CD4-positive, alpha-beta memory T cell (primary cell): Measurements from ENCODE around the gene C6orf89. TPM values are rescaled to one million over a fixed set of nuclear protein-coding genes. Genes with fewer than 3 reads are reported as not detected.
"Not testable (repeated sequence)": the region's sequence is repeated elsewhere in the genome, so short reads cannot be mapped to it uniquely, and the experiment has no call there.

Source experiments
- CTCF ChIA-PET: fragments of 350-600 bp; sonication (Branson Sonifier 250); formaldehyde crosslinking; loops from one replicate; lab custom pipeline; 2021; ENCODE audit warnings: inconsistent platforms; ENCODE audit not compliant: partially characterized antibody; lab: Charles Lee
- POLR2A ChIA-PET: fragments of 350-600 bp; sonication (Branson Sonifier 250); formaldehyde crosslinking; loops from one replicate; lab custom pipeline; 2021; ENCODE audit not compliant: partially characterized antibody; lab: Charles Lee
- DNase-seq, 5 donors: peaks; one replicate each; pipeline versions ENCODE4 v3.0.0 to v3.0.0-alpha.2; 2020 to 2022; ENCODE audit warnings: mixed read lengths in 1 of 5
- H3K27ac ChIP-seq: one replicate; pipeline ENCODE4 v1.7.0; 2013; ENCODE audit warnings: low read depth, low read length
- H3K27me3 ChIP-seq: 2 replicates; pipeline ENCODE4 v1.7.0; 2013; ENCODE audit warnings: mild to moderate bottlenecking, low read length, moderate library complexity; ENCODE audit not compliant: insufficient read depth
- H3K36me3 ChIP-seq: 2 replicates; pipeline ENCODE4 v1.7.0; 2013; ENCODE audit warnings: mild to moderate bottlenecking, low read length, moderate library complexity; ENCODE audit not compliant: insufficient read depth
- H3K4me1 ChIP-seq: 2 replicates; pipeline ENCODE4 v1.7.0; 2013; ENCODE audit warnings: mild to moderate bottlenecking, low read length, moderate library complexity; ENCODE audit not compliant: insufficient read depth
- H3K4me3 ChIP-seq, 2 donors: one replicate each; pipeline ENCODE4 v1.7.0; 2013; ENCODE audit warnings: low read length in 2 of 2, mild to moderate bottlenecking in 1 of 2
- H3K9me3 ChIP-seq, 2 donors: one replicate each; pipeline ENCODE4 v1.7.0; 2013; ENCODE audit warnings: low read length in 2 of 2, control low read depth in 1 of 2; ENCODE audit not compliant: control insufficient read depth in 1 of 2
- H3K27ac Mint-ChIP-seq, 7 donors: one replicate each; pipeline ENCODE4 v1.8.0; 2020 to 2021; ENCODE audit warnings: mixed read lengths in 7 of 7, mild to moderate bottlenecking in 6 of 7, inconsistent platforms in 3 of 7, moderate library complexity in 3 of 7
- H3K27me3 Mint-ChIP-seq, 2 donors: one replicate each; pipeline ENCODE4 v1.8.0; 2020 to 2021; ENCODE audit warnings: mixed read lengths in 2 of 2
- H3K36me3 Mint-ChIP-seq, 2 donors: one replicate each; pipeline ENCODE4 v1.8.0; 2020 to 2021; ENCODE audit warnings: mixed read lengths in 2 of 2, inconsistent platforms in 1 of 2, mild to moderate bottlenecking in 1 of 2
- H3K4me1 Mint-ChIP-seq, 4 donors: one replicate each; pipeline ENCODE4 v1.8.0; 2020 to 2021; ENCODE audit warnings: mixed read lengths in 4 of 4, mild to moderate bottlenecking in 1 of 4
- H3K4me3 Mint-ChIP-seq, 8 donors: one replicate each; pipeline ENCODE4 v1.8.0; 2020 to 2021; ENCODE audit warnings: mixed read lengths in 8 of 8, mild to moderate bottlenecking in 7 of 8, moderate library complexity in 6 of 8, inconsistent platforms in 3 of 8
- H3K9me3 Mint-ChIP-seq, 8 donors: one replicate each; pipeline ENCODE4 v1.8.0; 2020 to 2021; ENCODE audit warnings: mixed read lengths in 8 of 8, mild to moderate bottlenecking in 5 of 8, inconsistent platforms in 3 of 8, moderate library complexity in 1 of 8
- intact Hi-C: fragments of 100-400 bp; cut with micrococcal nuclease; formaldehyde crosslinking; loops from one replicate; pipeline ENCODE4 v1.15.1; 2023
- polyA plus RNA-seq, 2 donors: library from polyadenylated mRNA; unstranded; fragments of 300-500 nt; fragmentation: Illumina TruSeq; gene quantifications; one replicate each; pipeline ENCODE4 v1.2.3, GENCODE V29; 2021
- total RNA-seq, 2 experiments: library from RNA; stranded (reverse); gene quantifications; one replicate each; pipeline ENCODE4 v1.2.3, GENCODE V29; 2021

The C6orf89 gene
- total and polyA plus RNA-seq, 4 experiments from 2014 or later, result 35.4 to 56.0 (median 52.9) TPM

- no peak overlapping the region for H3K4me3 Mint-ChIP-seq
- CTCF ChIA-PET, result no interaction called here
- intact Hi-C loops, result no loop called here
- no peaks in the 10 kb centered on the region for H3K27me3 ChIP-seq
- no peaks in the 10 kb centered on the region for H3K9me3 Mint-ChIP-seq
- H3K36me3 ChIP-seq, result no peaks in the 10 kb centered on the region
- POLR2A ChIA-PET, result no interaction called here
- no peaks in the 10 kb centered on the region for H3K27me3 Mint-ChIP-seq
- no peaks in the 10 kb centered on the region for H3K9me3 ChIP-seq
- no peak overlapping the region for H3K4me3 ChIP-seq
- DNase-seq, result no peak
- no peak overlapping the region for H3K27ac ChIP-seq
- no peak overlapping the region for H3K27ac Mint-ChIP-seq
- H3K4me1 Mint-ChIP-seq, result no peaks in the 10 kb centered on the region
- H3K4me1 ChIP-seq, result no peaks in the 10 kb centered on the region
- H3K36me3 Mint-ChIP-seq, result peaks cover 0 to 4% of the 10 kb centered on the region in 2 donors
Measured at GRCh38 chr6:36933519-36933918, 47.8 kb downstream of the C6orf89 start.

DNA sequence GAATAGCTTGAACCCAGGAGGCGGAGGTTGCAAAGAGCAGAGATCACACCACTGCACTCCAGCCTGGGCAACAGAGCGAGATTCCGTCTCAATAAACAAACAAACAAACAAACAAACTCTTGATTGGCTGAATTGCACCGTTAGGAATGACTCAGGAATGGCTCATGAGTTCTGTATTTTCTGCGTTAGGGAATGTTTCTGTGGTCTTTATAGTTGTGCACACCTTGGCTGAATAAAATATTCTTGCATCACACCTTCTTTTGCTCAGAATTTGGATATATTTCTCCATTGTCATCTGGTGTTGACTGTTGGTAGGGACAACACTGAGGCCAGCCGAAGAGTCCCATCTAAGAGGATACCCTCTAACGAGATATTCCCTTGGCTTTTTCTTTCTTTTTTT, 49.1 kb downstream of the C6orf89 start:
- CTCF ChIA-PET, result no interaction called here
- intact Hi-C loops, result no loop called here
- Mint-ChIP-seq H3K4me1 (no peaks in the 10 kb centered on the region), H3K27ac (no peak overlapping the region), H3K9me3 (no peaks in the 10 kb centered on the region), H3K4me3 (no peak overlapping the region), H3K36me3 (peaks cover 0 to 2% of the 10 kb centered on the region in 2 donors), H3K27me3 (peaks cover 3 to 6% of the 10 kb centered on the region in 2 donors)
- no peaks in the 10 kb centered on the region for H3K27me3 ChIP-seq
- H3K4me1 ChIP-seq, result no peaks in the 10 kb centered on the region
- H3K4me3 ChIP-seq, result no peak overlapping the region
- no peak for DNase-seq
- H3K9me3 ChIP-seq, result no peaks in the 10 kb centered on the region
- no peak overlapping the region for H3K27ac ChIP-seq
- POLR2A ChIA-PET, result no interaction called here
- no peaks in the 10 kb centered on the region for H3K36me3 ChIP-seq

GRCh38 chr6:36936824-36937223, 51.1 kb downstream of the C6orf89 start:
- H3K36me3 Mint-ChIP-seq, result no peaks in the 10 kb centered on the region

GRCh38 chr6:36937896-36938295, 52.1 kb downstream of the C6orf89 start:
- H3K9me3 Mint-ChIP-seq, result no peaks in the 10 kb centered on the region
- no peak overlapping the region for H3K27ac Mint-ChIP-seq

More at GRCh38 chr6:36936824-36937223, 51.1 kb downstream of the C6orf89 start:
- Histone ChIP-seq H3K4me3 (no peak overlapping the region), H3K9me3 (no peaks in the 10 kb centered on the region), H3K27ac (no peak overlapping the region), H3K36me3 (no peaks in the 10 kb centered on the region), H3K27me3 (no peaks in the 10 kb centered on the region), H3K4me1 (no peaks in the 10 kb centered on the region)
- H3K4me1 Mint-ChIP-seq, result peaks cover 0 to 2% (median 0%) of the 10 kb centered on the region in 4 donors
- no peak overlapping the region for H3K4me3 Mint-ChIP-seq
- ChIA-PET CTCF (no interaction called here), POLR2A (no interaction called here)
- no peak for DNase-seq
- intact Hi-C loops, result no loop called here
- peaks cover 5 to 11% of the 10 kb centered on the region in 2 donors for H3K27me3 Mint-ChIP-seq
- H3K27ac Mint-ChIP-seq, result peak overlapping the region in 2 of 7 donors; percentile 42 to 71
- H3K9me3 Mint-ChIP-seq, result no peaks in the 10 kb centered on the region

GRCh38 chr6:36938536-36938935, 52.8 kb downstream of the C6orf89 start:
- ChIA-PET CTCF (no interaction called here), POLR2A (no interaction called here)
- no peak overlapping the region for H3K4me3 Mint-ChIP-seq
- Histone ChIP-seq H3K4me1 (no peaks in the 10 kb centered on the region), H3K36me3 (no peaks in the 10 kb centered on the region), H3K9me3 (no peaks in the 10 kb centered on the region), H3K27me3 (no peaks in the 10 kb centered on the region), H3K27ac (no peak overlapping the region), H3K4me3 (no peak overlapping the region)
- H3K9me3 Mint-ChIP-seq, result no peaks in the 10 kb centered on the region
- peaks cover 5 to 13% of the 10 kb centered on the region in 2 donors for H3K27me3 Mint-ChIP-seq
- intact Hi-C loops, result no loop called here
- peaks cover 0 to 3% (median 0%) of the 10 kb centered on the region in 4 donors for H3K4me1 Mint-ChIP-seq
- no peak overlapping the region for H3K27ac Mint-ChIP-seq
- H3K36me3 Mint-ChIP-seq, result no peaks in the 10 kb centered on the region
- DNase-seq, result no peak

More at GRCh38 chr6:36937896-36938295, 52.1 kb downstream of the C6orf89 start:
- Histone ChIP-seq H3K4me3 (no peak overlapping the region), H3K9me3 (no peaks in the 10 kb centered on the region), H3K36me3 (no peaks in the 10 kb centered on the region), H3K4me1 (no peaks in the 10 kb centered on the region), H3K27ac (no peak overlapping the region), H3K27me3 (no peaks in the 10 kb centered on the region)
- no peak for DNase-seq
- intact Hi-C loops, result no loop called here
- Mint-ChIP-seq H3K4me3 (no peak overlapping the region), H3K4me1 (peaks cover 0 to 2% (median 0%) of the 10 kb centered on the region in 4 donors), H3K27me3 (peaks cover 5 to 11% of the 10 kb centered on the region in 2 donors), H3K36me3 (no peaks in the 10 kb centered on the region)
- ChIA-PET CTCF (no interaction called here), POLR2A (no interaction called here)

GRCh38 chr6:36939005-36939404, 53.3 kb downstream of the C6orf89 start:
- peak overlapping the region in 1 of 7 donors; percentile 68 for H3K27ac Mint-ChIP-seq
- H3K4me3 ChIP-seq, H3K9me3 Mint-ChIP-seq, DNase-seq, H3K9me3 ChIP-seq, intact Hi-C loops, CTCF ChIA-PET, H3K36me3 ChIP-seq, H3K4me1 ChIP-seq, H3K4me3 Mint-ChIP-seq, H3K27me3 ChIP-seq, H3K4me1 Mint-ChIP-seq, H3K27ac ChIP-seq, H3K36me3 Mint-ChIP-seq, POLR2A ChIA-PET: not testable (repeated sequence)
- peaks cover 5 to 13% of the 10 kb centered on the region in 2 donors for H3K27me3 Mint-ChIP-seq

DNA sequence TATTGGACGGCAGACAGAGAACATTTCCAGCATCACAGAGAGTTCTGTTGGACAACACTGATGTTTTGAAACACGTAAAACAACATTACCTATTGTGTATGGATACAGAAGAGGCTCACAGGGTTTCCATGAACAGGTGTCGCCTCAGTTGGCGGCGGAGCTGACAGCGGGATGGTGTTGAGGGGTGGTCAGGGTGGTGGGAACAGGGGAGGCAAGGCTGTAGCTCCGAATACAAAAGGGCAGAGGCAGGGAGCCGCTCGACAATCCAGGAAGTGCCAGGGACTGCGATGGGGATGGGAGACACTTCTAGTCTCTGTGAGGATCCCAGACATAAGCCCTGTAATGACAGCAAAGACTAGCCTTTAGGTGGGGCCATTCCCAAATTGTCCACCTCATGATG, 54.3 kb downstream of the C6orf89 start:
- Mint-ChIP-seq H3K36me3 (no peaks in the 10 kb centered on the region), H3K4me1 (peaks cover 0 to 3% (median 0%) of the 10 kb centered on the region in 4 donors), H3K9me3 (no peaks in the 10 kb centered on the region), H3K27ac (no peak overlapping the region), H3K4me3 (no peak overlapping the region), H3K27me3 (peaks cover 5 to 13% of the 10 kb centered on the region in 2 donors)
- Histone ChIP-seq H3K4me3 (no peak overlapping the region), H3K27me3 (no peaks in the 10 kb centered on the region), H3K4me1 (no peaks in the 10 kb centered on the region), H3K27ac (no peak overlapping the region), H3K9me3 (no peaks in the 10 kb centered on the region), H3K36me3 (no peaks in the 10 kb centered on the region)
- CTCF ChIA-PET, result no interaction called here
- DNase-seq, result no peak
- POLR2A ChIA-PET, result no interaction called here
- intact Hi-C loops, result no loop called here

- intact Hi-C loops, H3K4me3 ChIP-seq, DNase-seq, H3K36me3 Mint-ChIP-seq, POLR2A ChIA-PET, H3K4me3 Mint-ChIP-seq, H3K27ac Mint-ChIP-seq, H3K36me3 ChIP-seq, H3K4me1 Mint-ChIP-seq, H3K4me1 ChIP-seq, H3K9me3 ChIP-seq, H3K27ac ChIP-seq, CTCF ChIA-PET, H3K27me3 ChIP-seq, H3K9me3 Mint-ChIP-seq: not testable (repeated sequence)
- H3K27me3 Mint-ChIP-seq, result peaks cover 5 to 13% of the 10 kb centered on the region in 2 donors
Measured at GRCh38 chr6:36941561-36941960, 55.8 kb downstream of the C6orf89 start.
